ENCODE results near the gene MED16. TPM values are rescaled to one million over a fixed set of nuclear protein-coding genes. Genes with fewer than 3 reads are reported as not detected.

Gene MED16
- total and polyA plus RNA-seq, 2 of the 13 experiments (the other 11 are each of a cell fraction or from before 2014, with no cell fraction given), result 13.3 to 14.8 TPM

DNA sequence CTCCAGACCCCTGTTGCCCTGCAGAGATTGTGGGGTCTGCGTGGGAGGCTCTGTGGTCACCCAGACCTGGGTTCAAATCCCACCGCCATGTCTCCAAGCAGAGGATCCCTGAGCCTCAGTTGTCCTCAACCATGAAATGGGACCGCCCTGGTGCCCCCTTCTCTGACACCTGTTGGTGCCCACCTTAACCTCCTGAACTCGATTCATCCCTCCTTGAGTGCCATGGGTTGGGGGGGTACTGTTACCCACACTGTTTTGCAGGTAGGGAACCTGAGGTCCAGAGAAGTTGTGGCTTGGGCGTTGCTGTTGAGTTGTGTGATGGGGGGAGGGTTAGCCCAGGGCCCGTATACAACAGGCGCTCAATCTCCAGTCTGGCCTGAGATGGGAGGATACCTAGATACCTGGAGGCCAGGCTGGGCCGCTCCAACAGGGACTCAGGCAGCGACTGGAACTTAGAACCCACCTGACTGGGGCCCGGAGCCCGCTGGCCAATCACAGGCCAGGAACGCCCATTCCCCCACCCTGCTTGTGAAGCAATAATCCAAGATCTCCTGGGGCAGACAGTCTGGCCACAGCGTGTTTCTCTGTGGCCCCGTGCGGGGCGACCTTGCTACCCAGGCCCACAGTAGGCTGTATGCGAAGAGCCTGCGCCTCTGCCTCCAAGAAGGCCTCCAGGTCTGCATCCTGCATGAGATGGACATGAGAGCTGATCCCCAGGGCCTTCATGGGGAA is 35.6 kb upstream of the MED16 start (continued):
- TF ChIP-seq, protein P1, sequence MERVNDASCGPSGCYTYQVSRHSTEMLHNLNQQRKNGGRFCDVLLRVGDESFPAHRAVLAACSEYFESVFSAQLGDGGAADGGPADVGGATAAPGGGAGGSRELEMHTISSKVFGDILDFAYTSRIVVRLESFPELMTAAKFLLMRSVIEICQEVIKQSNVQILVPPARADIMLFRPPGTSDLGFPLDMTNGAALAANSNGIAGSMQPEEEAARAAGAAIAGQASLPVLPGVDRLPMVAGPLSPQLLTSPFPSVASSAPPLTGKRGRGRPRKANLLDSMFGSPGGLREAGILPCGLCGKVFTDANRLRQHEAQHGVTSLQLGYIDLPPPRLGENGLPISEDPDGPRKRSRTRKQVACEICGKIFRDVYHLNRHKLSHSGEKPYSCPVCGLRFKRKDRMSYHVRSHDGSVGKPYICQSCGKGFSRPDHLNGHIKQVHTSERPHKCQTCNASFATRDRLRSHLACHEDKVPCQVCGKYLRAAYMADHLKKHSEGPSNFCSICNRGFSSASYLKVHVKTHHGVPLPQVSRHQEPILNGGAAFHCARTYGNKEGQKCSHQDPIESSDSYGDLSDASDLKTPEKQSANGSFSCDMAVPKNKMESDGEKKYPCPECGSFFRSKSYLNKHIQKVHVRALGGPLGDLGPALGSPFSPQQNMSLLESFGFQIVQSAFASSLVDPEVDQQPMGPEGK (CRISPR knock-in tag; IDR thresholded peaks at IDR 0.05), result 0 out of 2 replicates have a peak, but pooled peaks have one; percentile 27
- TF ChIP-seq SMAD1 (CRISPR knock-in tag; IDR thresholded peaks at IDR 0.05; ENCODE audit: borderline replicate concordance, low read depth) (peak; percentile 54; the same call in 1 of the 2 replicates), NFYB (CRISPR knock-in tag; IDR thresholded peaks at IDR 0.05) (peak; percentile 53), ZEB1 (IDR thresholded peaks at IDR 0.05; ENCODE audit: insufficient replicate concordance, low read depth) (peak; percentile 53), ZNF652 (CRISPR knock-in tag; IDR thresholded peaks at IDR 0.05; ENCODE audit: borderline replicate concordance, low read depth) (no peak), SALL1 (CRISPR knock-in tag; IDR thresholded peaks at IDR 0.05) (peak; percentile 26; the same call in 1 of the 2 replicates), ZNF331 (CRISPR knock-in tag; IDR thresholded peaks at IDR 0.05) (no peak), ZNF430 (CRISPR knock-in tag; IDR thresholded peaks at IDR 0.05) (0 out of 2 replicates have a peak, but pooled peaks have one; percentile 51), ZFY (CRISPR knock-in tag; IDR thresholded peaks at IDR 0.05) (peak; percentile 20; the same call in 1 of the 2 replicates), CREB3 (CRISPR knock-in tag; IDR thresholded peaks at IDR 0.05) (no peak), TEAD3 (CRISPR knock-in tag; optimal IDR thresholded peaks at IDR 0.05; ENCODE audit: borderline replicate concordance) (no peak), ZBTB46 (CRISPR knock-in tag; IDR thresholded peaks at IDR 0.05; ENCODE audit: borderline replicate concordance) (no peak), ZNF230 (CRISPR knock-in tag; IDR thresholded peaks at IDR 0.05) (no peak), ZKSCAN8 (CRISPR knock-in tag; IDR thresholded peaks at IDR 0.05; ENCODE audit: borderline replicate concordance) (peak; percentile 97), WIZ (CRISPR knock-in tag; IDR thresholded peaks at IDR 0.05) (0 out of 2 replicates have a peak, but pooled peaks have one; percentile 16), ASH2L (IDR thresholded peaks at IDR 0.05; ENCODE audit: insufficient read length, low read depth, low read length) (no peak), MBNL3 (CRISPR knock-in tag; conservative IDR thresholded peaks at IDR 0.05) (no peak), ZNF839 (CRISPR knock-in tag; IDR thresholded peaks at IDR 0.05; ENCODE audit: borderline replicate concordance) (peak; percentile 55; the same call in 1 of the 2 replicates)
- TF ChIP-seq, protein P2, sequence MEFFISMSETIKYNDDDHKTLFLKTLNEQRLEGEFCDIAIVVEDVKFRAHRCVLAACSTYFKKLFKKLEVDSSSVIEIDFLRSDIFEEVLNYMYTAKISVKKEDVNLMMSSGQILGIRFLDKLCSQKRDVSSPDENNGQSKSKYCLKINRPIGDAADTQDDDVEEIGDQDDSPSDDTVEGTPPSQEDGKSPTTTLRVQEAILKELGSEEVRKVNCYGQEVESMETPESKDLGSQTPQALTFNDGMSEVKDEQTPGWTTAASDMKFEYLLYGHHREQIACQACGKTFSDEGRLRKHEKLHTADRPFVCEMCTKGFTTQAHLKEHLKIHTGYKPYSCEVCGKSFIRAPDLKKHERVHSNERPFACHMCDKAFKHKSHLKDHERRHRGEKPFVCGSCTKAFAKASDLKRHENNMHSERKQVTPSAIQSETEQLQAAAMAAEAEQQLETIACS (CRISPR knock-in tag; IDR thresholded peaks at IDR 0.05), result no peak
- TF ChIP-seq, protein P3, sequence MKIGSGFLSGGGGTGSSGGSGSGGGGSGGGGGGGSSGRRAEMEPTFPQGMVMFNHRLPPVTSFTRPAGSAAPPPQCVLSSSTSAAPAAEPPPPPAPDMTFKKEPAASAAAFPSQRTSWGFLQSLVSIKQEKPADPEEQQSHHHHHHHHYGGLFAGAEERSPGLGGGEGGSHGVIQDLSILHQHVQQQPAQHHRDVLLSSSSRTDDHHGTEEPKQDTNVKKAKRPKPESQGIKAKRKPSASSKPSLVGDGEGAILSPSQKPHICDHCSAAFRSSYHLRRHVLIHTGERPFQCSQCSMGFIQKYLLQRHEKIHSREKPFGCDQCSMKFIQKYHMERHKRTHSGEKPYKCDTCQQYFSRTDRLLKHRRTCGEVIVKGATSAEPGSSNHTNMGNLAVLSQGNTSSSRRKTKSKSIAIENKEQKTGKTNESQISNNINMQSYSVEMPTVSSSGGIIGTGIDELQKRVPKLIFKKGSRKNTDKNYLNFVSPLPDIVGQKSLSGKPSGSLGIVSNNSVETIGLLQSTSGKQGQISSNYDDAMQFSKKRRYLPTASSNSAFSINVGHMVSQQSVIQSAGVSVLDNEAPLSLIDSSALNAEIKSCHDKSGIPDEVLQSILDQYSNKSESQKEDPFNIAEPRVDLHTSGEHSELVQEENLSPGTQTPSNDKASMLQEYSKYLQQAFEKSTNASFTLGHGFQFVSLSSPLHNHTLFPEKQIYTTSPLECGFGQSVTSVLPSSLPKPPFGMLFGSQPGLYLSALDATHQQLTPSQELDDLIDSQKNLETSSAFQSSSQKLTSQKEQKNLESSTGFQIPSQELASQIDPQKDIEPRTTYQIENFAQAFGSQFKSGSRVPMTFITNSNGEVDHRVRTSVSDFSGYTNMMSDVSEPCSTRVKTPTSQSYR (CRISPR knock-in tag; IDR thresholded peaks at IDR 0.05; ENCODE audit: borderline replicate concordance), result 0 out of 2 replicates have a peak, but pooled peaks have one; percentile 13
